HG03565 (cell line): Measurements from ENCODE around the gene ATR.

Experiments used
- ATAC-seq: cut with Tn5 transposase; IDR thresholded peaks from one replicate; pipeline ENCODE4 v1.9.1; 2021; ENCODE audit warnings: mild to moderate bottlenecking, moderate library complexity; ENCODE audit not compliant: unreplicated experiment

Gene ATR

GRCh38 chr3:142534543-142534942 lies 44.0 kb downstream of the ATR start:
- ATAC-seq, result no peak

- no peak for ATAC-seq
Observed at GRCh38 chr3:142530296-142530695, 48.2 kb downstream of the ATR start.

- ATAC-seq, result no peak
Observed at GRCh38 chr3:142523921-142524566, 54.5 kb downstream of the ATR start.

- ATAC-seq, result no peak
Observed at GRCh38 chr3:142509079-142509478, 69.5 kb downstream of the ATR start.

- ATAC-seq, result no peak
Observed at GRCh38 chr3:142507241-142507640, 71.3 kb downstream of the ATR start.

- no peak for ATAC-seq
Observed at GRCh38 chr3:142502187-142502985, 76.1 kb downstream of the ATR start.

- no peak for ATAC-seq
Observed at GRCh38 chr3:142501004-142501926, 77.3 kb downstream of the ATR start.

GRCh38 chr3:142500211-142500610 lies 78.3 kb downstream of the ATR start:
- no peak for ATAC-seq

- no peak for ATAC-seq
Observed at GRCh38 chr3:142498397-142499180, 79.9 kb downstream of the ATR start.

- no peak for ATAC-seq
Observed at GRCh38 chr3:142497729-142498128, 80.8 kb downstream of the ATR start.

GRCh38 chr3:142495103-142495502 lies 83.4 kb downstream of the ATR start:
- no peak for ATAC-seq

GRCh38 chr3:142492184-142492583 lies 86.3 kb downstream of the ATR start:
- ATAC-seq, result no peak

- ATAC-seq, result no peak
Observed at GRCh38 chr3:142489572-142490323, 88.8 kb downstream of the ATR start.

GRCh38 chr3:142484912-142485435 lies 93.6 kb downstream of the ATR start:
- ATAC-seq, result no peak

- ATAC-seq, result no peak
Observed at GRCh38 chr3:142481196-142481595, 97.3 kb downstream of the ATR start.

GRCh38 chr3:142470826-142471225 lies 107.7 kb downstream of the ATR start:
- ATAC-seq, result no peak

- ATAC-seq, result no peak
Observed at GRCh38 chr3:142468456-142468855, 110.1 kb downstream of the ATR start.

GRCh38 chr3:142467768-142468167 lies 110.8 kb downstream of the ATR start:
- no peak for ATAC-seq

GRCh38 chr3:142460689-142461088 lies 117.8 kb downstream of the ATR start:
- ATAC-seq, result no peak

- ATAC-seq, result no peak
Observed at GRCh38 chr3:142459929-142460328, 118.6 kb downstream of the ATR start.
